Liver (tissue), 9 donors: ENCODE measurements around the gene KLF5. TPM values are rescaled to one million over a fixed set of nuclear protein-coding genes. Genes with fewer than 3 reads are reported as not detected.

ENCODE experiments used
- DNase-seq: peaks from one replicate; pipeline ENCODE4 v3.0.0-alpha.2; 2017; ENCODE audit warnings: low spot score
- H3K27ac ChIP-seq, 2 donors: one replicate each; pipeline ENCODE4 v1.7.0; 2013; ENCODE audit warnings: inconsistent platforms in 2 of 2, low read length in 2 of 2, control low read depth in 1 of 2, low read depth in 1 of 2, mild to moderate bottlenecking in 1 of 2
- H3K27me3 ChIP-seq, 4 donors: one replicate each; pipeline versions ENCODE4 v1.6.1 to v1.7.0; 2013; ENCODE audit warnings: low read length in 3 of 4, inconsistent platforms in 1 of 4, mild to moderate bottlenecking in 1 of 4, moderate library complexity in 1 of 4; ENCODE audit not compliant: control insufficient read depth in 4 of 4, insufficient read depth in 4 of 4
- H3K36me3 ChIP-seq, 4 donors: one replicate each; pipeline versions ENCODE4 v1.6.1 to v1.7.0; 2013; ENCODE audit warnings: low read length in 3 of 4, mild to moderate bottlenecking in 3 of 4, low read depth in 1 of 4, moderate library complexity in 1 of 4; ENCODE audit not compliant: control insufficient read depth in 4 of 4, insufficient read depth in 3 of 4
- H3K4me1 ChIP-seq, 4 donors: one replicate each; pipeline versions ENCODE4 v1.6.1 to v1.7.0; 2013; ENCODE audit warnings: low read length in 3 of 4, mild to moderate bottlenecking in 3 of 4, moderate library complexity in 1 of 4; ENCODE audit not compliant: control insufficient read depth in 4 of 4, insufficient read depth in 4 of 4
- H3K4me3 ChIP-seq, 3 donors: one replicate each; pipeline versions ENCODE4 v1.6.1 to v1.7.0; 2013; ENCODE audit warnings: low read length in 3 of 3, control low read depth in 1 of 3, low read depth in 1 of 3, mild to moderate bottlenecking in 1 of 3
- H3K9ac ChIP-seq, 2 donors: one replicate each; pipeline ENCODE4 v1.7.0; 2013; ENCODE audit warnings: low read length in 2 of 2, mild to moderate bottlenecking in 2 of 2, moderate library complexity in 2 of 2, control low read depth in 1 of 2, low read depth in 1 of 2
- H3K9me3 ChIP-seq, 4 donors: one replicate each; pipeline versions ENCODE4 v1.6.1 to v1.7.0; 2013; ENCODE audit warnings: low read length in 3 of 4; ENCODE audit not compliant: control insufficient read depth in 4 of 4
- FOXA2 ChIP-seq: IDR thresholded peaks from 2 replicates; pipeline ENCODE4 v1.6.1; 2016; ENCODE audit warnings: antibody characterized with exemption
- GABPA ChIP-seq, 2 donors: IDR thresholded peaks in 1 of 2; conservative IDR thresholded peaks in 1 of 2; 2 replicates each; pipeline ENCODE4 v1.6.1; 2016; ENCODE audit warnings: antibody characterized with exemption in 2 of 2, mild to moderate bottlenecking in 1 of 2, moderate library complexity in 1 of 2
- HNF4A ChIP-seq, 2 donors: conservative IDR thresholded peaks; 2 replicates each; pipeline ENCODE4 v1.6.1; 2016; ENCODE audit warnings: antibody characterized with exemption in 2 of 2, mild to moderate bottlenecking in 2 of 2
- HNF4G ChIP-seq: IDR thresholded peaks from 2 replicates; pipeline ENCODE4 v1.6.1; 2016; ENCODE audit warnings: antibody characterized with exemption
- JUND ChIP-seq, 2 donors: IDR thresholded peaks; 2 replicates each; pipeline ENCODE4 v1.6.1; 2016; ENCODE audit warnings: antibody characterized with exemption in 2 of 2
- NR2F2 ChIP-seq: IDR thresholded peaks from 2 replicates; pipeline ENCODE4 v1.6.1; 2016; ENCODE audit warnings: antibody characterized with exemption
- RAD21 ChIP-seq, 2 donors: IDR thresholded peaks; 2 replicates each; pipeline ENCODE4 v1.6.1; 2016; ENCODE audit warnings: antibody characterized with exemption in 2 of 2, mild to moderate bottlenecking in 2 of 2
- REST ChIP-seq: IDR thresholded peaks from 2 replicates; pipeline ENCODE4 v1.6.1; 2016; ENCODE audit warnings: antibody characterized with exemption, mild to moderate bottlenecking
- RXRA ChIP-seq, 2 donors: IDR thresholded peaks; 2 replicates each; pipeline ENCODE4 v1.6.1; 2017 to 2018; ENCODE audit warnings: antibody characterized with exemption in 2 of 2, mild to moderate bottlenecking in 1 of 2
- SP1 ChIP-seq: IDR thresholded peaks from 2 replicates; pipeline ENCODE4 v1.6.1; 2018; ENCODE audit warnings: antibody characterized with exemption, mild to moderate bottlenecking
- YY1 ChIP-seq: IDR thresholded peaks from 2 replicates; pipeline ENCODE4 v1.6.1; 2016; ENCODE audit warnings: antibody characterized with exemption, mild to moderate bottlenecking
- WGBS: extraction: QIAGEN DNeasy Blood & Tissue Kit; methylation state at CpG from one replicate; pipeline ENCODE4 v1.1.7; 2013; 5-methylcytosine and 5-hydroxymethylcytosine counted together
- polyA plus RNA-seq, 2 donors: library from polyadenylated mRNA; stranded (reverse) in 1 of 2; unstranded in 1 of 2; fragments of 200-250 nt in 1 of 2; fragments of >200 nt in 1 of 2; fragmentation: Nextera tagmentation in 1 of 2; extraction: Ambion mirVana in 1 of 2; gene quantifications; one replicate each; pipeline versions ENCODE4 v1.2.1 to v1.2.3, GENCODE V29; 2013 to 2015
- total RNA-seq, 2 donors: library from RNA; depleted of rRNA; stranded (reverse); fragments of >200 nt; gene quantifications; one replicate each; pipeline ENCODE4 v1.2.3, GENCODE V29; 2014
- TF ChIP-seq, protein P1 (sequence below): IDR thresholded peaks from 2 replicates; pipeline ENCODE4 v1.6.1; 2016; ENCODE audit warnings: antibody characterized with exemption
- donor health status: healthy.
- donor health status: healthy.
- donor health status: healthy.
- donor health status: healthy.
- donor health status: healthy.

Gene KLF5
- total and polyA plus RNA-seq, 4 donors, result 0.25 to 0.61 (median 0.36) TPM

- Histone ChIP-seq H3K4me1 (peaks cover 2 to 21% (median 13%) of the 10 kb centered on the region in 4 donors), H3K36me3 (no peaks in the 10 kb centered on the region), H3K27me3 (no peaks in the 10 kb centered on the region), H3K4me3 (no peak overlapping the region), H3K27ac (no peak overlapping the region), H3K9ac (no peak overlapping the region), H3K9me3 (no peaks in the 10 kb centered on the region)
- 66% methylated on average over 4 of the region's 4 CpGs for WGBS
- TF ChIP-seq REST, result no peak
- TF ChIP-seq RXRA (IDR thresholded peaks at IDR 0.05), result no peak
- TF ChIP-seq HNF4G, result no peak
- TF ChIP-seq SP1, result no peak
- TF ChIP-seq GABPA (IDR thresholded peaks at IDR 0.05 in 1 of 2, conservative IDR thresholded peaks at IDR 0.05 in 1 of 2), result no peak
- no peak for DNase-seq
Observed at GRCh38 chr13:73057284-73058063, 1.3 kb upstream of the KLF5 start.

DNA sequence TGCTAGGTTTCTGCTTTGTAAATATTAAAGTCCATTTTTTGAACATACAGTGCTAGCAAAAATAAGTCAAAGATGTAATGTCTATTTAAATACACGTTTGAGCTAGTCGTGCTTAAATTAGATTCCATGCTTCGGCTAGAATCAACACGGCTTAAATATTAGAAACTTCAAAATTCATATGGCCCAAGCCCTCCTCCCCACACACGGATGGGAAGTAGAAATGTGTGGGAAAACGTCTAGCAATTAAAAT, 816 bp upstream of the KLF5 start:
- no peak overlapping the region for H3K9ac ChIP-seq
- no peak for DNase-seq
- no peaks in the 10 kb centered on the region for H3K9me3 ChIP-seq
- peak overlapping the region in 1 of 3 donors; percentile 86 for H3K4me3 ChIP-seq
- TF ChIP-seq HNF4G (no peak), SP1 (no peak), JUND (IDR thresholded peaks at IDR 0.05) (no peak), RXRA (IDR thresholded peaks at IDR 0.05) (no peak), FOXA2 (no peak), NR2F2 (no peak), GABPA (IDR thresholded peaks at IDR 0.05 in 1 of 2, conservative IDR thresholded peaks at IDR 0.05 in 1 of 2) (no peak), YY1 (no peak), REST (no peak), HNF4A (conservative IDR thresholded peaks at IDR 0.05) (no peak), RAD21 (IDR thresholded peaks at IDR 0.05) (no peak)
- TF ChIP-seq, protein P1, sequence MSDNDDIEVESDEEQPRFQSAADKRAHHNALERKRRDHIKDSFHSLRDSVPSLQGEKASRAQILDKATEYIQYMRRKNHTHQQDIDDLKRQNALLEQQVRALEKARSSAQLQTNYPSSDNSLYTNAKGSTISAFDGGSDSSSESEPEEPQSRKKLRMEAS, result no peak
- no peaks in the 10 kb centered on the region for H3K27me3 ChIP-seq
- H3K4me1 ChIP-seq, result peaks cover 2 to 21% (median 13%) of the 10 kb centered on the region in 4 donors
- 21% methylated on average over 6 of the region's 6 CpGs for WGBS
- H3K27ac ChIP-seq, result no peak overlapping the region
- H3K36me3 ChIP-seq, result no peaks in the 10 kb centered on the region
